Measurements from ENCODE around the gene GAGE12H.
"Not testable (repeated sequence)": the region's sequence is repeated elsewhere in the genome, so short reads cannot be mapped to it uniquely, and the experiment has no call there.

GRCh38 chrX:49589196-49589595 is 9.4 kb downstream of the GAGE12H start, which contains the start of gene GAGE2A:
- not testable (repeated sequence) for TF ChIP-seq POLR2A (IDR thresholded peaks at IDR 0.05; ENCODE audit: extremely low read depth, insufficient read length); CTCF (IDR thresholded peaks at IDR 0.05; ENCODE audit: low read depth, low read length)

Data from NB4 (cell line).